ENCODE measurements around the gene DGCR6L. TPM values are rescaled to one million over a fixed set of nuclear protein-coding genes. Genes with fewer than 3 reads are reported as not detected.
"Not testable (repeated sequence)": the region's sequence is repeated elsewhere in the genome, so short reads cannot be mapped to it uniquely, and the experiment has no call there.

The DGCR6L gene
- total RNA-seq, 1 donor from 2014 or later, result 24.1 TPM

GRCh38 chr22:20268279-20269012 is 51.4 kb downstream of the DGCR6L start, which contains the start of gene RTN4R:
TSS of gene RTN4R (minus strand) at chr22:20268318. CDS start at chr22:20268092, 226 bp downstream.
- Mint-ChIP-seq H3K9me3 (ENCODE audit: unreplicated experiment) (peaks cover 7% of the 10 kb centered on the region), H3K36me3 (ENCODE audit: unreplicated experiment) (no peaks in the 10 kb centered on the region), H3K27me3 (ENCODE audit: unreplicated experiment) (peaks cover 15% of the 10 kb centered on the region), H3K4me1 (ENCODE audit: low read depth, unreplicated experiment) (peaks cover 24% of the 10 kb centered on the region), H3K4me3 (ENCODE audit: unreplicated experiment) (peak within 1 kb of the TSS; percentile 82), H3K27ac (ENCODE audit: unreplicated experiment) (peak within 1 kb of the TSS; percentile 93)
- DNase-seq, result peak; percentile 84
- TF ChIP-seq CTCF (IDR thresholded peaks at IDR 0.05; ENCODE audit: partially characterized antibody, unreplicated experiment), result peak; percentile 68

GRCh38 chr22:20267441-20268278 is 52.2 kb downstream of the DGCR6L start:
- Mint-ChIP-seq H3K4me3 (ENCODE audit: unreplicated experiment) (peak overlapping the region; percentile 57), H3K9me3 (ENCODE audit: unreplicated experiment) (peaks cover 7% of the 10 kb centered on the region), H3K27ac (ENCODE audit: unreplicated experiment) (no peak overlapping the region), H3K4me1 (ENCODE audit: low read depth, unreplicated experiment) (peaks cover 22% of the 10 kb centered on the region), H3K27me3 (ENCODE audit: unreplicated experiment) (peaks cover 13% of the 10 kb centered on the region), H3K36me3 (ENCODE audit: unreplicated experiment) (no peaks in the 10 kb centered on the region)
- peak; percentile 66 for DNase-seq
- no peak for TF ChIP-seq CTCF (IDR thresholded peaks at IDR 0.05; ENCODE audit: partially characterized antibody, unreplicated experiment)

- Mint-ChIP-seq H3K27ac (ENCODE audit: unreplicated experiment) (peak overlapping the region; percentile 68), H3K4me1 (ENCODE audit: low read depth, unreplicated experiment) (peaks cover 22% of the 10 kb centered on the region), H3K4me3 (ENCODE audit: unreplicated experiment) (peak overlapping the region; percentile 82)
- not testable (repeated sequence) for H3K9me3 Mint-ChIP-seq (ENCODE audit: unreplicated experiment); DNase-seq; H3K27me3 Mint-ChIP-seq (ENCODE audit: unreplicated experiment); H3K36me3 Mint-ChIP-seq (ENCODE audit: unreplicated experiment)
These were observed 53.0 kb downstream of the DGCR6L start for GRCh38 chr22:20266667-20267440.

GRCh38 chr22:20265772-20266666 is 53.8 kb downstream of the DGCR6L start:
- not testable (repeated sequence) for H3K27ac Mint-ChIP-seq (ENCODE audit: unreplicated experiment); H3K27me3 Mint-ChIP-seq (ENCODE audit: unreplicated experiment); H3K36me3 Mint-ChIP-seq (ENCODE audit: unreplicated experiment); DNase-seq; H3K9me3 Mint-ChIP-seq (ENCODE audit: unreplicated experiment)
- Mint-ChIP-seq H3K4me1 (ENCODE audit: low read depth, unreplicated experiment) (peaks cover 18% of the 10 kb centered on the region), H3K4me3 (ENCODE audit: unreplicated experiment) (peak overlapping the region; percentile 82)

GRCh38 chr22:20264614-20265452 is 55.0 kb downstream of the DGCR6L start:
- no peak for DNase-seq
- H3K4me3 Mint-ChIP-seq (ENCODE audit: unreplicated experiment), result peak overlapping the region; percentile 69
- H3K27me3 Mint-ChIP-seq (ENCODE audit: unreplicated experiment), result peaks cover 4% of the 10 kb centered on the region
- no peak for TF ChIP-seq CTCF (IDR thresholded peaks at IDR 0.05; ENCODE audit: partially characterized antibody, unreplicated experiment)
- peaks cover 3% of the 10 kb centered on the region for H3K9me3 Mint-ChIP-seq (ENCODE audit: unreplicated experiment)
- H3K4me1 Mint-ChIP-seq (ENCODE audit: low read depth, unreplicated experiment), result peaks cover 14% of the 10 kb centered on the region
- no peaks in the 10 kb centered on the region for H3K36me3 Mint-ChIP-seq (ENCODE audit: unreplicated experiment)
- peak overlapping the region; percentile 52 for H3K27ac Mint-ChIP-seq (ENCODE audit: unreplicated experiment)
